Measurements from ENCODE around the gene PBX3. TPM values are rescaled to one million over a fixed set of nuclear protein-coding genes. Genes with fewer than 3 reads are reported as not detected.

Gene PBX3
- polyA plus RNA-seq, 3 donors: 23.7 to 28.7 (median 24.4) TPM

GRCh38 chr9:125856331-125856730 is 109.2 kb downstream of the PBX3 start:
- no peak for DNase-seq

GRCh38 chr9:125861405-125862058 is 114.4 kb downstream of the PBX3 start:
- no peak for DNase-seq

GRCh38 chr9:125863923-125864322 is 116.8 kb downstream of the PBX3 start:
- DNase-seq: no peak

- DNase-seq: no peak
Observed at GRCh38 chr9:125867751-125868415, 120.7 kb downstream of the PBX3 start.

- no peak for DNase-seq
Observed at GRCh38 chr9:125878164-125878631, 131.0 kb downstream of the PBX3 start.

- DNase-seq: no peak
Observed at GRCh38 chr9:125881042-125881441, 133.9 kb downstream of the PBX3 start.

- no peak for DNase-seq
Observed at GRCh38 chr9:125883565-125884217, 136.5 kb downstream of the PBX3 start.

- no peak for DNase-seq
Observed at GRCh38 chr9:125884218-125884595, 137.0 kb downstream of the PBX3 start.

- no peak for DNase-seq
Observed at GRCh38 chr9:125885405-125886034, 138.3 kb downstream of the PBX3 start.

- no peak for DNase-seq
Observed at GRCh38 chr9:125886365-125886764, 139.2 kb downstream of the PBX3 start.

- no peak for DNase-seq
Observed at GRCh38 chr9:125887172-125887571, 140.0 kb downstream of the PBX3 start.

- DNase-seq: no peak
Observed at GRCh38 chr9:125888211-125888610, 141.0 kb downstream of the PBX3 start.

- DNase-seq: no peak
Observed at GRCh38 chr9:125889112-125889475, 141.9 kb downstream of the PBX3 start.

GRCh38 chr9:125889476-125890419 is 142.6 kb downstream of the PBX3 start:
- no peak for DNase-seq

- no peak for DNase-seq
Observed at GRCh38 chr9:125890826-125891225, 143.7 kb downstream of the PBX3 start.

- no peak for DNase-seq
Observed at GRCh38 chr9:125893277-125893676, 146.1 kb downstream of the PBX3 start.

- DNase-seq: no peak
Observed at GRCh38 chr9:125894566-125894965, 147.4 kb downstream of the PBX3 start.

- no peak for DNase-seq
Observed at GRCh38 chr9:125896404-125896803, 149.2 kb downstream of the PBX3 start.

- no peak for DNase-seq
Observed at GRCh38 chr9:125896964-125897363, 149.8 kb downstream of the PBX3 start.

GRCh38 chr9:125897481-125897880 is 150.3 kb downstream of the PBX3 start:
- DNase-seq: no peak

- no peak for DNase-seq
Observed at GRCh38 chr9:125902214-125902613, 155.0 kb downstream of the PBX3 start.
